Panc1 (cell line): ENCODE results near the gene ZNF33A. TPM values are rescaled to one million over a fixed set of nuclear protein-coding genes. Genes with fewer than 3 reads are reported as not detected.

Experiments used
- ATAC-seq: fragments of 200-7000 bp; cut with Tn5 transposase; 2 replicates; pipeline ENCODE4 v1.9.1; 2020; ENCODE audit warnings: mild to moderate bottlenecking, moderate library complexity
- BruUV-seq: library from RNA; stranded (reverse); fragments of 400-500 nt; replicated peaks from 2 replicates; lab custom pipeline; 2021; lab: Mats Ljungman, UMichigan
- CTCF ChIA-PET: fragments of 300-600 bp; sonication (Branson Sonifier 250); formaldehyde crosslinking; loops from one replicate; lab custom pipeline; 2022; ENCODE audit warnings: antibody characterized with exemption; lab: Charles Lee
- POLR2A ChIA-PET: fragments of 300-600 bp; sonication (Branson Sonifier 250); formaldehyde crosslinking; loops from one replicate; lab custom pipeline; 2022; ENCODE audit warnings: antibody characterized with exemption; lab: Charles Lee
- DNase-seq: peaks from one replicate; pipeline ENCODE4 v3.0.0-alpha.2; 2010; ENCODE audit warnings: low read depth, low spot score
- H3K27ac ChIP-seq: 2 replicates; pipeline ENCODE4 v1.5.1; 2011; ENCODE audit warnings: mild to moderate bottlenecking, low read length, inconsistent platforms
- H3K27me3 ChIP-seq: fragments of 200-500 bp; sonication (Bioruptor generic); 2 replicates; pipeline ENCODE4 v1.6.0; 2014; ENCODE audit warnings: low read length, inconsistent platforms; ENCODE audit not compliant: control insufficient read depth, insufficient read depth
- H3K36me3 ChIP-seq: fragments of 200-500 bp; sonication (Bioruptor generic); 2 replicates; pipeline ENCODE4 v1.5.1; 2014; ENCODE audit warnings: inconsistent platforms, mild to moderate bottlenecking, low read length, moderate library complexity; ENCODE audit not compliant: control insufficient read depth, insufficient read depth
- H3K4me1 ChIP-seq: 2 replicates; pipeline ENCODE4 v1.5.1; 2011; ENCODE audit warnings: inconsistent platforms, mild to moderate bottlenecking, low read length, moderate library complexity; ENCODE audit not compliant: control insufficient read depth, insufficient read depth
- H3K4me3 ChIP-seq, 2 experiments: 2 replicates each; pipeline ENCODE4 v1.5.1; 2011 to 2012; ENCODE audit warnings: low read depth in 2 of 2, low read length in 2 of 2, mild to moderate bottlenecking in 2 of 2, inconsistent platforms in 1 of 2, moderate library complexity in 1 of 2
- H3K9me3 ChIP-seq: fragments of 200-500 bp; sonication (Bioruptor generic); 2 replicates; pipeline ENCODE4 v1.5.1; 2014; ENCODE audit warnings: low read depth, mild to moderate bottlenecking, inconsistent platforms, low read length, moderate library complexity; ENCODE audit not compliant: control insufficient read depth, insufficient read depth
- CTCF ChIP-seq: fragments of 450-650 bp; IDR thresholded peaks from 2 replicates; pipeline ENCODE4 v1.5.1; 2017; ENCODE audit warnings: mild to moderate bottlenecking
- POLR2AphosphoS5 ChIP-seq: IDR thresholded peaks from 2 replicates; pipeline ENCODE4 v1.6.1; 2012; ENCODE audit warnings: mild to moderate bottlenecking, low read depth, low read length, moderate library complexity
- REST ChIP-seq, 2 experiments: IDR thresholded peaks; 2 replicates each; pipeline ENCODE4 v1.6.1; 2011 to 2012; ENCODE audit warnings: low read depth in 2 of 2, control low read depth in 1 of 2, low read length in 1 of 2, mild to moderate bottlenecking in 1 of 2, moderate library complexity in 1 of 2; ENCODE audit not compliant: insufficient read depth in 1 of 2
- SIN3A ChIP-seq: IDR thresholded peaks from 2 replicates; pipeline ENCODE4 v1.6.1; 2012; ENCODE audit warnings: low read depth, mild to moderate bottlenecking, low read length, moderate library complexity, borderline replicate concordance; ENCODE audit not compliant: insufficient read depth
- TCF7L2 ChIP-seq: IDR thresholded peaks from 2 replicates; pipeline ENCODE4 v1.6.1; 2011; ENCODE audit warnings: mild to moderate bottlenecking, low read depth, low read length, inconsistent platforms
- in situ Hi-C: cut with HindIII; loops from 2 replicates; pipeline ENCODE4 v1.10.0; 2016; ENCODE audit warnings: low sequenced_read_pairs, low pct_unique_long_range_greater_than_20kb
- intact Hi-C: fragments of 100-400 bp; cut with micrococcal nuclease; formaldehyde crosslinking; loops from one replicate; pipeline ENCODE4 v1.10.0; 2022; ENCODE audit not compliant: unreplicated experiment
- total RNA-seq: library from RNA; stranded (reverse); gene quantifications from one replicate; pipeline ENCODE4 v1.2.1, GENCODE V29; 2021; ENCODE audit not compliant: unreplicated experiment

Gene ZNF33A
- total RNA-seq, 1 experiment from 2014 or later: 16.9 TPM

- peaks cover 4% of the 10 kb centered on the region; the same call in 1 of the 2 replicates for H3K9me3 ChIP-seq
- H3K4me3 ChIP-seq: no peak overlapping the region
- in situ Hi-C loops: no loop called here
- no peaks in the 10 kb centered on the region for H3K36me3 ChIP-seq
- H3K4me1 ChIP-seq: no peaks in the 10 kb centered on the region
- TF ChIP-seq REST (IDR thresholded peaks at IDR 0.05; ENCODE audit: insufficient read depth in 1 of 2, low read depth in 2 of 2, low read length in 1 of 2) (no peak), CTCF (no peak), TCF7L2 (no peak), POLR2AphosphoS5 (no peak), SIN3A (no peak)
- ChIA-PET CTCF (no interaction called here), POLR2A (no interaction called here)
- H3K27ac ChIP-seq: no peak overlapping the region
- DNase-seq: no peak
- H3K27me3 ChIP-seq: no peaks in the 10 kb centered on the region
- BruUV-seq: no TSS peak
- intact Hi-C loops: no loop called here
- no peak for ATAC-seq
These were observed 27.8 kb downstream of the ZNF33A start for GRCh38 chr10:38038107-38038931.

GRCh38 chr10:38038932-38039245 is 28.4 kb downstream of the ZNF33A start:
- no TSS peak for BruUV-seq
- CTCF ChIA-PET: no interaction called here
- Histone ChIP-seq H3K27me3 (no peaks in the 10 kb centered on the region), H3K27ac (no peak overlapping the region), H3K4me1 (no peaks in the 10 kb centered on the region), H3K36me3 (no peaks in the 10 kb centered on the region), H3K9me3 (peaks cover 4% of the 10 kb centered on the region; the same call in 1 of the 2 replicates), H3K4me3 (no peak overlapping the region)
- intact Hi-C loops: no loop called here
- ATAC-seq (no peak), DNase-seq (no peak)
- in situ Hi-C loops: no loop called here
- POLR2A ChIA-PET: no interaction called here
- TF ChIP-seq SIN3A (no peak), TCF7L2 (no peak), POLR2AphosphoS5 (no peak), REST (IDR thresholded peaks at IDR 0.05; ENCODE audit: insufficient read depth in 1 of 2, low read depth in 2 of 2, low read length in 1 of 2) (no peak), CTCF (no peak)
